A673 (cell line): ENCODE data around the gene GSAP. TPM values are rescaled to one million over a fixed set of nuclear protein-coding genes. Genes with fewer than 3 reads are reported as not detected.

Source experiments
- BruUV-seq: library from RNA; stranded (reverse); fragments of 400-500 nt; replicated peaks from 2 replicates; lab custom pipeline; 2021; lab: Mats Ljungman, UMichigan
- CTCF ChIA-PET: fragments of 300-600 bp; sonication (Branson Sonifier 250); formaldehyde crosslinking; loops from one replicate; lab custom pipeline; 2022; ENCODE audit warnings: antibody characterized with exemption; lab: Charles Lee
- POLR2A ChIA-PET: fragments of 300-600 bp; sonication (Branson Sonifier 250); formaldehyde crosslinking; loops from one replicate; lab custom pipeline; 2022; ENCODE audit warnings: antibody characterized with exemption; ENCODE audit not compliant: low non-redundant PET; lab: Charles Lee
- DNase-seq: peaks from one replicate; pipeline ENCODE4 v3.0.0-alpha.2; 2015; ENCODE audit warnings: low spot score
- H3K27ac ChIP-seq: fragments of 200-600 bp; sonication (generic); 2 replicates; pipeline ENCODE4 v1.5.1; 2016; ENCODE audit warnings: mixed run types, low read depth, mild to moderate bottlenecking, mixed read lengths, antibody characterized with exemption, low read length; ENCODE audit not compliant: poor library complexity, severe bottlenecking
- H3K27me3 ChIP-seq: fragments of 200-600 bp; sonication (generic); replicated peaks from 2 replicates; pipeline ENCODE4 v1.6.1; 2017; ENCODE audit warnings: mixed run types, low read depth, mild to moderate bottlenecking, mixed read lengths, antibody characterized with exemption, low read length; ENCODE audit not compliant: insufficient read depth, poor library complexity
- H3K36me3 ChIP-seq: fragments of 200-600 bp; sonication (generic); 2 replicates; pipeline ENCODE4 v1.6.1; 2016; ENCODE audit warnings: mixed run types, mild to moderate bottlenecking, mixed read lengths, antibody characterized with exemption, low read length; ENCODE audit not compliant: insufficient read depth, poor library complexity, severe bottlenecking
- H3K4me1 ChIP-seq: fragments of 200-600 bp; sonication (generic); 2 replicates; pipeline ENCODE4 v1.6.1; 2017; ENCODE audit warnings: mixed run types, mild to moderate bottlenecking, mixed read lengths, antibody characterized with exemption, low read length; ENCODE audit not compliant: insufficient read depth, poor library complexity, severe bottlenecking
- H3K4me3 ChIP-seq: fragments of 200-600 bp; sonication (generic); 2 replicates; pipeline ENCODE4 v1.5.1; 2016; ENCODE audit warnings: low read depth, mixed run types, mild to moderate bottlenecking, mixed read lengths, low read length; ENCODE audit not compliant: poor library complexity, severe bottlenecking
- H3K9me3 ChIP-seq: fragments of 200-600 bp; sonication (generic); 2 replicates; pipeline ENCODE4 v1.6.1; 2016; ENCODE audit warnings: mixed run types, low read depth, mild to moderate bottlenecking, mixed read lengths, antibody characterized with exemption, low read length; ENCODE audit not compliant: poor library complexity, severe bottlenecking
- CTCF ChIP-seq: fragments of 300-800, 200-600 bp; sonication (generic); conservative IDR thresholded peaks from 2 replicates; pipeline ENCODE4 v1.5.1; 2017; ENCODE audit warnings: low read depth, mild to moderate bottlenecking, antibody characterized with exemption, low read length, moderate library complexity, mixed read lengths
- EZH2 ChIP-seq: fragments of 200-600 bp; sonication (generic); IDR thresholded peaks from 2 replicates; pipeline ENCODE4 v1.6.1; 2017; ENCODE audit warnings: borderline replicate concordance, low read depth, mild to moderate bottlenecking, mixed read lengths, antibody characterized with exemption, low read length; ENCODE audit not compliant: poor library complexity, severe bottlenecking
- intact Hi-C: fragments of 100-400 bp; cut with micrococcal nuclease; formaldehyde crosslinking; loops from one replicate; pipeline ENCODE4 v1.10.0; 2022; ENCODE audit not compliant: unreplicated experiment
- total RNA-seq: library from RNA; stranded (reverse); gene quantifications from 2 replicates; pipeline ENCODE4 v1.2.3, GENCODE V29; 2021

GSAP gene
- total RNA-seq, 1 experiment from 2014 or later, result 0.15 TPM

DNA sequence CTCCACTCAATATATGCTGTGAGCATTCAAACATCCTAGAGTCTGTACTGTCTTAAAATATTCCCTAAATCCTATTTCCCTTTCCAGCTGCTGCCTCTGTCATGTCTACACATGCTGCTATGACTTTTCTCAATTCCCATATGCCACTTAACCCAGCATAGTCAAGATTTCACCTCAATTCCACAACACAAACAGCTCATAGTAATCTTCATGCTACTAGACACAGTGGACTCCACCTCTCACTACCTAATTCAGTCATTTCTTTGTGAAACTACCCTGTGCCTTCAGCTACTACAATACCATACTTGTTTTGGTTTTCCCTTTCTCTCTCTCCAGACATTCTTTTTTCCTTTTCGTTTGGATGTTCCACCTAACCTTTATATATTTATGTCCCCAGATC is 45.5 kb downstream of the GSAP start:
- intact Hi-C loops, result no loop called here
- Histone ChIP-seq H3K27me3 (no peaks in the 10 kb centered on the region), H3K9me3 (no peaks in the 10 kb centered on the region), H3K4me1 (no peaks in the 10 kb centered on the region), H3K36me3 (no peaks in the 10 kb centered on the region), H3K4me3 (no peak overlapping the region), H3K27ac (no peak overlapping the region)
- BruUV-seq, result no TSS peak
- CTCF ChIA-PET, result no interaction called here
- POLR2A ChIA-PET, result no interaction called here
- no peak for DNase-seq
- TF ChIP-seq EZH2 (no peak), CTCF (no peak)

DNA sequence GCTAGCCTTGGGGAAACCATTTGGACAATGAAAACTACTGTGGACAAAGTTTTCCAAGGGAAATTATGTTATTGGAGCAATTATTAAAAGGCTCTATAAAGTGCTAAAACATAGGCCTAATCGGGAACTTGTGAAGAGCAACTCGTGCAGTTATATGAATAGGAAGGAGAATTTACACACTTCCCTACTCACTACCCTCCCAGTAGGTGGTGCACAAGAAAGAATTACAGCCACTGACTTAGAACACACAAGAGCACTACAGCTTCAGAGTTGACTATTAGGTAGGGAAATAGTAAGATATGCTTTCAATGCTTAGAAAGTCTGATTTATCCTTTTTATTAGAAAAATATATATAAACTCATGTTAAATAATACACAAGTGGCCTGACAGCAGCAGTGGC is 47.2 kb downstream of the GSAP start:
- intact Hi-C loops, result no loop called here
- H3K36me3 ChIP-seq, result no peaks in the 10 kb centered on the region
- no peak overlapping the region for H3K4me3 ChIP-seq
- H3K27me3 ChIP-seq, result no peaks in the 10 kb centered on the region
- no peaks in the 10 kb centered on the region for H3K4me1 ChIP-seq
- BruUV-seq, result no TSS peak
- CTCF ChIA-PET, result no interaction called here
- TF ChIP-seq CTCF, result 0 out of 2 replicates have a peak, but pooled peaks have one; percentile 17
- no peak for TF ChIP-seq EZH2
- H3K27ac ChIP-seq, result no peak overlapping the region
- POLR2A ChIA-PET, result interaction anchor here (0.6 kb wide), 1 partner anchor 93 kb away, joined by 3 read pairs; no protein-coding TSS in a partner anchor
- no peaks in the 10 kb centered on the region for H3K9me3 ChIP-seq
- DNase-seq, result no peak

DNA sequence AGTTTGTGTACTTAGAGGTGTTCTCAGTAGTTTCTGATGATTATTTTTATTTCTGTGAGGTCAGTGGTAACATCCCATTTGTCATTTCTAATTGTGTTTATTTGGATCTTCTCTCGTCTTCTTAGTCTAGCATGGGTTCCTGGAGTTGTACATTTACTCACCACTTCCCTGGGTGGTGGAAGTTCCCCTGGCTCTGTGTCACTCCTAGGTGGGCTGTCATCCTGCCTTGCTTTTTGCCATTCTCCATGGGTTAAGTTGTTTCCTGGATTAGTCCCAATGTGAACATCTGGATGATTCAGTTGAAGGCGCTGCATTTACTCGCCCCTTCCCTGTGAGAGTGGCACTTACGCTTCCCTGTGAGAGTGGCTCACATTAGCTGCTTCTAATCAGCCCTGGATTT is 48.2 kb downstream of the GSAP start:
- no TSS peak for BruUV-seq
- CTCF ChIA-PET, result no interaction called here
- no peaks in the 10 kb centered on the region for H3K36me3 ChIP-seq
- intact Hi-C loops, result no loop called here
- H3K27ac ChIP-seq, result no peak overlapping the region
- H3K4me3 ChIP-seq, result no peak overlapping the region
- H3K27me3 ChIP-seq, result no peaks in the 10 kb centered on the region
- no peak for DNase-seq
- POLR2A ChIA-PET, result no interaction called here
- TF ChIP-seq EZH2 (no peak), CTCF (no peak)
- H3K9me3 ChIP-seq, result no peaks in the 10 kb centered on the region
- no peaks in the 10 kb centered on the region for H3K4me1 ChIP-seq
